Fibroblast of skin of right quadriceps (primary cell): ENCODE results near the gene SERPINA3.
"Not testable (repeated sequence)": the region's sequence is repeated elsewhere in the genome, so short reads cannot be mapped to it uniquely, and the experiment has no call there.

ENCODE experiments used
- DNase-seq: peaks from one replicate; pipeline ENCODE4 v3.0.0-alpha.2; 2013

Gene SERPINA3

DNA sequence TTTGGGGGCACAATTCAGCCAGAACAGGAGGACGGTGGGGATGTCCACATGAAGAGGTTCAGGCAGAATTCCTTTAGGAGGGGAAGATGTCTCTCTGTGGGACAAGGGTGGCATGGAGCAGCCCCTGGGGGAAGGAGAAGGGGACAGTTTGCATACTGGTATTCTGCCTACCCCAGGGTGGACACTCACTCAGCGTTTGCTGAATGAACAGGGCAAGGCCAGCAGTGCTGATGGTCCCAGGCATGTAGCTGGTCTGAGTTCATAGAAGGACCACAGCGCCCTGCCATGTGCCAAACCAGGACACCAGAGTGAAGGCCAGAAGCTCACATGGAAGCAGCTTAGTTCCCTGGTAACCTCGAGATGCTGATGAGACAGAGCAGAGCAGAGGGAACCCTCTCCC is 25.6 kb upstream of the SERPINA3 start:
- DNase-seq, result no peak

- no peak for DNase-seq
These were observed 23.9 kb upstream of the SERPINA3 start for GRCh38 chr14:94588311-94588710.

DNA sequence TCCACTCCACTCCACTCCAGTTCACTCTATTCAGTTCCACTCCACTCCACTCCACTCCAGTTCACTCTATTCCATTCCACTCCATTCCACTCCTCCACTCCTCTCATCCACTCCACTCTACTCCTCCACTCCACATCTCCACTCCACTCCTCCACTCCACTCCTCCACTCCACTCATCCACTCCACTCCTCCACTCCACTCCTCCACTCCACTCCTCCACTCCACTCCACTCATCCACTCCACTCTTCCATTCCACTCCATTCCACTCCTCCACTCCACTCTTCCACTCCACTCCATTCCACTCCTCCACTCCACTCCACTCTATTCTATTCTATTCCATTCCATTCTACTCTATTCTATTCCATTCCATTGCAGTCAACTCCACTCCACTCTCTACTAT is 21.1 kb upstream of the SERPINA3 start:
- DNase-seq, result no peak

DNA sequence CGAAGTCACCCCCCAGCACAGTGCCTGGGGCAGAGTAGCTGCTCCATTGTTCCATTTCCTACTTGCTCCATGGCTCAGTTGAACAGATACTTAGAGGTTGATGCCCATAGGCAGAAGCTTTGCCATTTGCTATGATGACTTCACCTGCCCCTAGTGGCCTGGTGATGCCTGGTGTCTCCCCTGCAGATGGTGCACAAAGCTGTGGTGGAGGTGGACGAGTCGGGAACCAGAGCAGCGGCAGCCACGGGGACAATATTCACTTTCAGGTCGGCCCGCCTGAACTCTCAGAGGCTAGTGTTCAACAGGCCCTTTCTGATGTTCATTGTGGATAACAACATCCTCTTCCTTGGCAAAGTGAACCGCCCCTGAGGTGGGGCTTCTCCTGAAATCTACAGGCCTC is 20.3 kb upstream of the SERPINA3 start:
- no peak for DNase-seq

DNA sequence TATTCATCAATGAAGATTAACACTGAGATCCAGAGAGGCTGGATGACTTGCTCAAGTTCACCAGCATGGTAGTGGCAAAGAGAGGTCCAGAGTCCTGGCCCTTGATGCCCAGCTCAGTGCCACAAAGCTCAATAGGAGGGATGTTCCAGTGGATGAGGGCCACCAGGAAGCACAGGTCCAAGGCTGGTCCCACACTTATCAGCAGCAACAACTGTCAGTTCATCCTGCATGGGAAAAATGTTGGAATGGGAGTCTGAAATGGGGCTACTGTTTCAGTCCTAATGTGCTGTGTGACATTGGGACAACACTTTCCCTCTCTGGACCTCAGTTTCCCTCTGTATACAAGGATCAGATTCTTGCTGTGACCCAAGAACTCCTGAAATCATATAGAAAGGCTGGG is 19.7 kb upstream of the SERPINA3 start:
- no peak for DNase-seq

DNA sequence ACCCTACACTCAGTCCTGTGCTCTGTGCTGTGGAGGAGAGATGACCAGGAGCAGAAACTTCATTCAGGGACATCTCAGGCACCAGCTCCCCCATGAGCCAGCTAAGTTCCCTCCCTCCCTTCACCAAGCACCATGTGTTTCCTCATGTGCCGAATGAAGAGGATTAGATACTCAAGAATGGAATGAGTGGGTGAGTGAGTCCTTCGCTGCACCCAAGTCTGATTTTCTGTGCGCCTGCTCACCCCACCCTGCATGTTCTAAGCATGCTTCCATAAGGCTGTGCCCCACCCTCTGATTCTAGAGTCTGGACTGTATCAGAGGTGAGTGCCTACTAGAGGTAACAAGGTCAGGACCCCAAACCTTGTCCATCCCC is 18.8 kb upstream of the SERPINA3 start:
- DNase-seq, result no peak

DNA sequence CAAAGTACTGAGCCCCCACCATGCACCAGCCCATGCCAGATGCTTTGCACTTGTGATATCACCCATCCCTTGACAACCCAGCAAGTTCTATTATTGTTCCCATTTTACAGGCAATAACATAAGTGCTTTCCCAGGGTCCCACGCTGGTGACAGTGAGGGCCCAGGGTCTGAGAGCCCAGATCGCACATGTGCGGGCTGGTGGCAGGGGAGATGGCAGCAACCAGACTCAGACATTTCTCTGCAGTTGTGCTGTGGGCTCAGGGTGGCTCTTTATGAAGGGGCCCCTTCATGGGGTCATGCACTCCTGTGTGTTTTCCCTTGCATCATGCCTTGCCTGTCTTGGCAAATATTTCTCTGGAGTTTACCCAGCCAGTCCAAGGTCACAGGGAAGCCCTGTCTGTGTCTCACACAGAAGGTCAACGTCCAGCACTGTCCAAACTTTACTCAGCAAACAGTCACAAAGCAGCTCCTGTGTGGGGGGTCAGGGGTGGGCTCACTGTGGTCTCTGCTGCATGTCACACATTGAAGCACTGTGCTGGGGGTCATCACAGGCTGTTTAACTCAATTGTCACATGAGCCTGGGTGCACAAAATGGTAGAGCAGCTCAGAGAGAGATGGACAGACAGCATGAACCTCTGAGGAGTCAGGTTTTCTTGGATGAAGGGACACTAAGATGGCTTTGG is 18.3 kb upstream of the SERPINA3 start:
- DNase-seq, result no peak

DNA sequence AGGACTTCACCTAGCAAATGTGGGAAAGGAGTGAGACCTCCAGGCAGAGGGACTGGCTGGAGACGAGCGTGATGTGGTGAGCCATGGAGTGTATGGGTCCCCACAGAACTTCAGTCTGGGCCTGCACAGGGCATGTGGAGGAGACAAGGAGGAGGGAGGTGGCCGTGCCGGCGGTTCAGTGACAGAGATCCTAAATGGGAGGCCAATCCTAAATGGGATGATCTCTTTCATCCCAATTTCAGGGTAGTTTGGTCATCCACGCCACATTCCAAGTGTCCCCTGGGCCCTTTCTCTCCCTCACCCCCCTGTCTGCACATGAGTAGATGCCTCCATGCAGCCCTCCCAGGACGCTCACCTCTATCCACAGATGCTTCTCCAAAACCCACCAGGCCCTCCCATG is 17.8 kb upstream of the SERPINA3 start:
- no peak for DNase-seq

- no peak for DNase-seq
These were observed 16.3 kb upstream of the SERPINA3 start for GRCh38 chr14:94595912-94596311.

- DNase-seq, result no peak
These were observed 15.8 kb upstream of the SERPINA3 start for GRCh38 chr14:94596361-94596760.

- no peak for DNase-seq
These were observed 14.4 kb upstream of the SERPINA3 start for GRCh38 chr14:94597788-94598187.

DNA sequence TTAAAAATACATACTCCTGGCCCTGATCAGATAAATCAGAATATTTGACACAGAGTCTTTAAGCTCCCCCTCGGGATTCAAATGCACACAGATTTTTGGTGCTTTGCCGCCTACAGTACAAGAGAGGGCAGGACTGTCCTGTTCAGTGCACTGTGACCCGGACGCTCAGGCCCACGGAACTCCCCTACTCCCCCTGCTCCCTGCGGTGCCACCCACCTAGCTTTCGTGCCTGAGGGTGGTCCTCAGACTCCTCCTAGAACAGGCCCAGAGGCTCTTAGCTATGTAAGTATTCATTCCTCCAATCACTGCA is 13.7 kb upstream of the SERPINA3 start:
- no peak for DNase-seq

- DNase-seq, result peak; percentile 94
These were observed 13.2 kb upstream of the SERPINA3 start for GRCh38 chr14:94598816-94599655.

DNA sequence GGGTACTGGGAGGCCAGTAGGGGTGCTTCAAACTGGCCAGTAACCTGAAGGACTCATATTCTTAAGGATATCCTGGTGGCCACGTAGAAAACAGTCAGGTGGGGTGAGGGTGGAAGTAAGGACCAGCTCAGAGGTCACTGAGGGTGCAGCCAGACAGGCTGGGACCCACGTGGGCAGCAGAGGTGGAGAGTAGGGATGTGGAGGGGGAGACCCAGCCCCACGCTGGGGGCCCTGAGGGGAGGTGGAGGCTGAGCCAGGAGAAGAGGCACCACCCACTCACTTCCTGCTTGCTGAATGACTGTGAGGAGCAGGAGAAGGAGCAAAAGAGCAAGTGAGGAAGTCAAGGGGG is 12.6 kb upstream of the SERPINA3 start:
- no peak for DNase-seq

GRCh38 chr14:94600148-94600545 is 12.0 kb upstream of the SERPINA3 start:
- no peak for DNase-seq

DNA sequence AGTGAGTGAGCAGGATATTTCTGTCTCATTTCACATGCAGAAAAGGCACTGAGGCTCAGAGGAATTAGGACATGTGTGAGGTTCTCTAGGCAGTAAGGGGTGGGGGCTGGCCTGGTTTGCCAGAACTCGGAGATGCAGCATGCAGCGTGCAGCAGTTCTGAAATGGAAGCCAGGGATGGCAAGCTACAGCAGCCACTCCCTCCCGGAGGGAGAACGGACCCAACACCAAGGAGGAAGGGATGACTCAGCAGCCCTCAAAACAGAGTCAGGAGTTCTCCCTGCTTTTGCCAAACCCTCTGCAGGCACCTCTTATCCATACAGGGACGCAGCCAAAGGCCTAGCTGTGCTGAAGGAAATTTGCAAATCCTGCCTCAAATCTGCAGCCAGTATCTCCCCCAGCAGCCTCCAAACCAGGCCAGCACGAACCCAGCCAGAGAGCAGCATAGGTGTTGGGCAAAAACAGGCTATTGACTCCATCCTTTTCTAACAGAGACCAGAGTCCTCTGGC is 10.3 kb upstream of the SERPINA3 start:
- DNase-seq, result peak; percentile 86

- no peak for DNase-seq
These were observed 9.5 kb upstream of the SERPINA3 start for GRCh38 chr14:94602722-94603121.

DNA sequence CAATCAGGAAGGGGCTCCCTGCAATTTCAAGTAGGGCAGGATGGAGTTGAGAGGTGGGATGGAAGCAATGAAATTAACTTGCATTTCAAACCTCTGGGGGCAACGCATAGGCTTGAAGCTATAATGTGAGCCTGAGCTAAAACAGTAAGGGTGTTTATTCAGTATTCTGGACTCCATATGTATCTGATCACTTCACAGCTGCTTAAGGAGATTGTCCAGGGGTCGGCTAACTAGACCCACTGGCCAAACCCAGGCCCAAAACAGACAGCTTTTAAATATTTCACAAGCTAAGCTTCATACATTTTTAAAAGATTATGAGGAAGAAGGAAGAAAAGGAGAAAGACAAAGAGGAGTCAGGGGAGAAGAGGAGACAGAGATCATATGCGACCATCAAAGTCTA is 6.8 kb upstream of the SERPINA3 start:
- no peak for DNase-seq

DNA sequence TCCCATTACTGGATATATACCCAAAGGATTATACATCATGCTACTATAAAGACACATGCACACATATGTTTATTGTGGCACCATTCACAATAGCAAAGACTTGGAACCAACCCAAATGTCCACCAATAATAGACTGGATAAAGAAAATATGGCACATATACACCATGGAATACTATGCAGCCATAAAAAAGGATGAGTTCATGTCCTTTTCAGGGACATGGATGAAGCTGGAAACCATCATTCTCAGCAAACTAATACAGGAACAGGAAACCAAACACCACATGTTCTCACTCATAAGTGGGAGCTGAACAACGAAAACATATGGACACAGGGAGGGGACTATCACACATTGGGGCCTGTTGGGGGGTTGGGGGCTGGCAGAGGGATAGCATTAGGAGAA is 3.2 kb upstream of the SERPINA3 start:
- not testable (repeated sequence) for DNase-seq

DNA sequence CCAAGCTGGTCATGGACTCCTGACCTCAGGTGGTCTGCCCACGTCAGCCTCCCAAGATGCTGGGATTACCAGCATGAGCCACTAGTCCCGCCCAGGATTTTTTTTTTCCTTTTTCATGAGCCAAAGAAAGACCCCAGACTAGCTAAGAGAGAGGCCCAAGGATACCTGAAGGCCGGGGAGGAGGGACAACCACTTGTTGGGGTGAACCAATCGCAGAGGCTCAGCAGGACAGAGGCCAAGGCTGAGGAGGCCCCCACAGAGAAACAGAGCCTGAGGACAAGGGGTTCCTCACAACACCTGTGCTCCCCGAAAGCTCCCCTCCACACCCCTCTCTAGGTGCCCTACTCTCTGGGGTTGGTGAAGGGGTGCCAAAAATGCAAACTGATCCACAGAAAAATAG is 1.0 kb upstream of the SERPINA3 start:
- no peak for DNase-seq

- no peak for DNase-seq
These were observed 676 bp downstream of the SERPINA3 start for GRCh38 chr14:94612580-94613554.

- DNase-seq, result no peak
These were observed 1.8 kb downstream of the SERPINA3 start for GRCh38 chr14:94613720-94614644.
